ENCODE measurements around the gene ABHD6. TPM values are rescaled to one million over a fixed set of nuclear protein-coding genes. Genes with fewer than 3 reads are reported as not detected.

ABHD6 gene
- total and polyA plus RNA-seq, 2 donors (not counting 3 experiments of a cell fraction or from before 2014, with no cell fraction given), result 5.8 to 7.5 TPM

- Histone ChIP-seq H3K27me3 (ENCODE audit: control insufficient read depth in 2 of 2, insufficient read depth in 2 of 2, low read length in 2 of 2) (no peaks in the 10 kb centered on the region), H3K36me3 (ENCODE audit: control insufficient read depth in 2 of 2, extremely low read depth in 1 of 2, insufficient read depth in 2 of 2, low read length in 2 of 2) (no peaks in the 10 kb centered on the region), H3K4me1 (ENCODE audit: control insufficient read depth, extremely low read depth, insufficient read depth, low read length) (no peaks in the 10 kb centered on the region), H3K27ac (ENCODE audit: insufficient read depth, low read depth, low read length) (no peak overlapping the region), H3K9me3 (replicated peaks; ENCODE audit: control insufficient read depth, insufficient read depth, low read length) (no peaks in the 10 kb centered on the region), H3K4me3 (replicated peaks in 1 of 3; ENCODE audit: insufficient read depth in 1 of 3, low read depth in 1 of 3, low read length in 3 of 3) (no peak overlapping the region), H3K79me2 (ENCODE audit: control insufficient read depth, insufficient read depth, low read length) (no peaks in the 10 kb centered on the region), H3K4me2 (ENCODE audit: insufficient read depth, low read length) (no peak overlapping the region), H2AFZ (ENCODE audit: low read depth, low read length) (no peak overlapping the region), H3K9me1 (replicated peaks; ENCODE audit: control insufficient read depth, extremely low read depth, insufficient read depth, low read length) (no peaks in the 10 kb centered on the region), H3K9ac (replicated peaks; ENCODE audit: extremely low read depth, insufficient read depth, low read length) (no peak overlapping the region), H4K20me1 (replicated peaks; ENCODE audit: control insufficient read depth, extremely low read depth, insufficient read depth, low read length) (no peaks in the 10 kb centered on the region)
- BruUV-seq (replicated peaks), result no TSS peak
- no peak for FAIRE-seq
- intact Hi-C loops (cut with micrococcal nuclease), result no loop called here
- DNase-seq (ENCODE audit: low read depth, low spot score), result no peak
- ChIA-PET POLR2A (no interaction called here), CTCF (interaction anchor here (0.7 kb wide), 1 partner anchor 66 kb away, joined by 3 read pairs; no protein-coding TSS in a partner anchor)
- no peak for TF ChIP-seq JUN (IDR thresholded peaks at IDR 0.05; ENCODE audit: borderline replicate concordance, insufficient read depth, insufficient read length, low read depth)
- no peak for TF ChIP-seq CTCF (IDR thresholded peaks at IDR 0.05; ENCODE audit: extremely low read depth in 1 of 2, insufficient read depth in 1 of 2, low read depth in 1 of 2, low read length in 2 of 2)
- TF ChIP-seq POLR2AphosphoS5 (IDR thresholded peaks at IDR 0.05; ENCODE audit: insufficient read depth, low read depth, low read length), result no peak
- TF ChIP-seq FOS (IDR thresholded peaks at IDR 0.05; ENCODE audit: borderline replicate concordance, insufficient read depth, low read length), result no peak
- TF ChIP-seq EZH2 (IDR thresholded peaks at IDR 0.05; ENCODE audit: borderline replicate concordance, low read depth, low read length, severe bottlenecking), result no peak
- no peak for TF ChIP-seq POLR2A (IDR thresholded peaks at IDR 0.05; ENCODE audit: low read depth, low read length)
- no peak for TF ChIP-seq MAX (IDR thresholded peaks at IDR 0.05; ENCODE audit: insufficient read depth, insufficient read length)
- TF ChIP-seq GATA2 (IDR thresholded peaks at IDR 0.05; ENCODE audit: insufficient read depth, insufficient read length, low read depth, low read length), result no peak
- dilution Hi-C loops (cut with MboI; ENCODE audit: extremely low pct_ligation_motif_present, low sequenced_read_pairs), result no loop called here
Observed at GRCh38 chr3:58254144-58254543, 16.6 kb downstream of the ABHD6 start.
